NCI-H226 (cell line): ENCODE data around the gene ATXN1.
A peak's percentile ranks its signal among the peaks of the same experiment; 100 is the strongest.
"Not testable (repeated sequence)": the region's sequence is repeated elsewhere in the genome, so short reads cannot be mapped to it uniquely, and the experiment has no call there.

Experiments used
- DNase-seq: peaks from one replicate; pipeline ENCODE4 v3.0.0-alpha.2; 2015

Gene ATXN1

GRCh38 chr6:16760516-16761470, at the start of gene ATXN1:
TSS of gene ATXN1 (minus strand) at chr6:16761460.
- DNase-seq: peak; percentile 23

- DNase-seq: no peak
These were observed 49.2 kb upstream of the ATXN1 start for GRCh38 chr6:16810411-16810810.

- no peak for DNase-seq
These were observed 48.6 kb upstream of the ATXN1 start for GRCh38 chr6:16809753-16810358.

GRCh38 chr6:16807956-16808355, 46.7 kb upstream of the ATXN1 start:
- DNase-seq: no peak

- DNase-seq: no peak
These were observed 45.1 kb upstream of the ATXN1 start for GRCh38 chr6:16806363-16806762.

GRCh38 chr6:16805243-16805950, 44.1 kb upstream of the ATXN1 start:
- DNase-seq: peak; percentile 46

GRCh38 chr6:16804546-16805242, 43.4 kb upstream of the ATXN1 start:
- no peak for DNase-seq

- DNase-seq: no peak
These were observed 42.3 kb upstream of the ATXN1 start for GRCh38 chr6:16803294-16804200.

GRCh38 chr6:16802071-16802470, 40.8 kb upstream of the ATXN1 start:
- DNase-seq: no peak

- no peak for DNase-seq
These were observed 39.7 kb upstream of the ATXN1 start for GRCh38 chr6:16800942-16801341.

- no peak for DNase-seq
These were observed 39.1 kb upstream of the ATXN1 start for GRCh38 chr6:16800341-16800740.

GRCh38 chr6:16799279-16800193, 38.3 kb upstream of the ATXN1 start:
- no peak for DNase-seq

- no peak for DNase-seq
These were observed 32.7 kb upstream of the ATXN1 start for GRCh38 chr6:16793828-16794412.

- DNase-seq: no peak
These were observed 28.2 kb upstream of the ATXN1 start for GRCh38 chr6:16789329-16790038.

- DNase-seq: no peak
These were observed 25.9 kb upstream of the ATXN1 start for GRCh38 chr6:16787128-16787682.

- no peak for DNase-seq
These were observed 24.2 kb upstream of the ATXN1 start for GRCh38 chr6:16785496-16785895.

GRCh38 chr6:16784957-16785356, 23.7 kb upstream of the ATXN1 start:
- not testable (repeated sequence) for DNase-seq

- no peak for DNase-seq
These were observed 22.8 kb upstream of the ATXN1 start for GRCh38 chr6:16783952-16784565.

- DNase-seq: no peak
These were observed 22.2 kb upstream of the ATXN1 start for GRCh38 chr6:16783509-16783908.
